ENCODE results near the gene SBSN.

DNA sequence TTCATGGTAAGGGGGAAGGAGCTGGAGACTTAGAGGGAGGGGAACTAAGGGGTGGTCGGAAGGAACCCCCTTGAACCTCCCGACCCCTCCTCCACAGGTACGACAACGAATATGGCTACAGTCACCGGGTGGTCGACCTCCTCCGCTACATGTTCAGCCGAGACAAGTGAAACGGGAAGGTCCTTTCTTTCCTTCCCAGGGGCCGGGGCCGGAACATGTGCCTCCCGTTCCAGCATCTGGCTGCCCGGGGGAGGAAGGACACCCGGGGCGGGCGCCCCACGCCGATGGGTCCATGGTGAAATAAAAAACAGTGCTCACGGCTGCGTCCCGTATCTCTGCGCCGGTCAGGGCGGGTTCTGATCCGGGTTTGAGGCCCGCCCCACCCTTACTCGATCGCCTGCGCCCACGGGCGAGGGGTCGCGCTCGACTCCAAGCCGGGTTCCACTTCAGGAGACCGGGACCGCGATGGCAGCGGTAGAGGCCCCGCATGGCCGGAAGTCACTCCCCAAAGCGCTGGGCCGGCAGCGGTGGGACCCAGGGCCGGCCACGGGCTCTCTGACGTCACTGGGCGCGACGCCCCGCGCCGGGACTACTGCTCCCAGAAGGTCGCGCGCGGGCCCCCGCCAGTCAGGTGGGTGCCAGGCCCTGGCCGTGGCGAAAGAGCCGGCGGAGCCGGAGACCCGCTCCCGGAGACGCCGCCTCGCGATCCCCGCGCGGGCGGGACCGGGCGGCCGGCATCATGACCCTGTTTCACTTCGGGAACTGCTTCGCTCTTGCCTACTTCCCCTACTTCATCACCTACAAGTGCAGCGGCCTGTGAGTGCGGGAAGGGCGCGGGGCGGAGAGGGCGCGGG lies 17.1 kb upstream of the SBSN start, which contains the start of gene TMEM147:
- TF ChIP-seq EP300 (IDR thresholded peaks at IDR 0.05), result no peak
- TF ChIP-seq, protein P1, sequence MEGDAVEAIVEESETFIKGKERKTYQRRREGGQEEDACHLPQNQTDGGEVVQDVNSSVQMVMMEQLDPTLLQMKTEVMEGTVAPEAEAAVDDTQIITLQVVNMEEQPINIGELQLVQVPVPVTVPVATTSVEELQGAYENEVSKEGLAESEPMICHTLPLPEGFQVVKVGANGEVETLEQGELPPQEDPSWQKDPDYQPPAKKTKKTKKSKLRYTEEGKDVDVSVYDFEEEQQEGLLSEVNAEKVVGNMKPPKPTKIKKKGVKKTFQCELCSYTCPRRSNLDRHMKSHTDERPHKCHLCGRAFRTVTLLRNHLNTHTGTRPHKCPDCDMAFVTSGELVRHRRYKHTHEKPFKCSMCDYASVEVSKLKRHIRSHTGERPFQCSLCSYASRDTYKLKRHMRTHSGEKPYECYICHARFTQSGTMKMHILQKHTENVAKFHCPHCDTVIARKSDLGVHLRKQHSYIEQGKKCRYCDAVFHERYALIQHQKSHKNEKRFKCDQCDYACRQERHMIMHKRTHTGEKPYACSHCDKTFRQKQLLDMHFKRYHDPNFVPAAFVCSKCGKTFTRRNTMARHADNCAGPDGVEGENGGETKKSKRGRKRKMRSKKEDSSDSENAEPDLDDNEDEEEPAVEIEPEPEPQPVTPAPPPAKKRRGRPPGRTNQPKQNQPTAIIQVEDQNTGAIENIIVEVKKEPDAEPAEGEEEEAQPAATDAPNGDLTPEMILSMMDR (IDR thresholded peaks at IDR 0.05), result no peak

Measured in ovary (tissue), 3 donors.